Measurements from ENCODE around the gene CTTN. TPM values are rescaled to one million over a fixed set of nuclear protein-coding genes. Genes with fewer than 3 reads are reported as not detected.

The CTTN gene
- total and polyA plus RNA-seq, 10 of the 15 experiments (the other 5 are each of a cell fraction or from before 2014, with no cell fraction given): 1.1 to 37.8 (median 11.8) TPM

DNA sequence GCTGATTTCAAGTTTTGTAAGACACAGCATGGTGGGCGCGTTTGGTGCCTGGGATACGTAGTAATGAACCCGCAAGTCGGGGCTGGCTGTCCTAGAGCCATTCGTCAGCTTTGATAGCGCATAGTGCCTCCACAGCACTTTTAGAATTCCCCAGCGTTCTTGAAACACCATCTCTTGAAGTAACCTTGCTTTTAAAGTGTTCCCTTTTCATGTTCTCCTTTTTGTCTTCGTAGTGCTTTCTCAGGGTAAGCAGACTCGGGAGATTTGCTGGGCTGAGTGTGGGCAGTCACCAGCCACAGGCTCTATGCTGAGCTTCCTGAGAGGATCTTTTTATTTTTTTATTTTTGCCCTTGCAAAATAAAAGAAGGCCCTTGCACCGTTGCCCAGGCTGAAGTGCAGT, 39.6 kb upstream of the CTTN start:
- ChIA-PET RAD21 (ENCODE audit: unreplicated experiment) (no interaction called here), CTCF (no interaction called here), POLR2A (no interaction called here), SMC1A (ENCODE audit: uncharacterized antibody, unreplicated experiment) (no interaction called here)
- no peak overlapping the region for H3K4me3 ChIP-seq
- H3K9ac ChIP-seq (ENCODE audit: control insufficient read depth, insufficient read depth, low read length): no peak overlapping the region
- FAIRE-seq (no peak), DNase-seq (ENCODE audit: low read depth, low spot score) (no peak), ATAC-seq (no peak)
- H3K4me1 ChIP-seq (ENCODE audit: control insufficient read depth, insufficient read depth, low read length): no peaks in the 10 kb centered on the region
- no peaks in the 10 kb centered on the region for H3K79me2 ChIP-seq (ENCODE audit: control insufficient read depth, insufficient read depth, low read length)
- in situ Hi-C loops (cut with MboI): no loop called here
- no peaks in the 10 kb centered on the region for H3K9me3 ChIP-seq (replicated peaks; ENCODE audit: control insufficient read depth, insufficient read depth, low read length)
- intact Hi-C loops (cut with micrococcal nuclease; ENCODE audit: unreplicated experiment): no loop called here
- no peaks in the 10 kb centered on the region for H3K27me3 ChIP-seq (replicated peaks in 1 of 2; ENCODE audit: control insufficient read depth in 2 of 2, insufficient read depth in 2 of 2, low read length in 1 of 2)
- H2AFZ ChIP-seq (ENCODE audit: control insufficient read depth, low read depth, low read length): no peak overlapping the region
- peaks cover 13 to 28% of the 10 kb centered on the region in 2 experiments for H3K36me3 ChIP-seq (ENCODE audit: control insufficient read depth in 2 of 2, insufficient read depth in 2 of 2, low read length in 1 of 2)
- no peaks in the 10 kb centered on the region for H4K20me1 ChIP-seq (ENCODE audit: control insufficient read depth, insufficient read depth)
- 98% methylated on average over 11 of the region's 11 CpGs for WGBS (ENCODE audit: insufficient coverage, insufficient replicate concordance, low lambda C conversion rate, missing lambda C conversion rate)
- no peak overlapping the region for H3K27ac ChIP-seq (ENCODE audit: control insufficient read depth, insufficient read depth)
- no peak overlapping the region for H3K4me2 ChIP-seq (ENCODE audit: control insufficient read depth, insufficient read depth)
- BruUV-seq (replicated peaks): no TSS peak
- TF ChIP-seq NFYB (IDR thresholded peaks at IDR 0.05; ENCODE audit: insufficient read depth, low read depth, low read length) (no peak), ZNF622 (IDR thresholded peaks at IDR 0.05) (no peak), SUPT20H (IDR thresholded peaks at IDR 0.05; ENCODE audit: borderline replicate concordance, control insufficient read depth, low read depth, low read length) (no peak), CREB1 (IDR thresholded peaks at IDR 0.05; ENCODE audit: low read depth) (no peak), SMAD5 (IDR thresholded peaks at IDR 0.05; ENCODE audit: low read depth) (no peak), CREM (IDR thresholded peaks at IDR 0.05; ENCODE audit: low read depth) (no peak), WRNIP1 (IDR thresholded peaks at IDR 0.05; ENCODE audit: borderline replicate concordance, low read depth, low read length) (no peak), YBX1 (IDR thresholded peaks at IDR 0.05) (no peak)
- TF ChIP-seq, protein P1, sequence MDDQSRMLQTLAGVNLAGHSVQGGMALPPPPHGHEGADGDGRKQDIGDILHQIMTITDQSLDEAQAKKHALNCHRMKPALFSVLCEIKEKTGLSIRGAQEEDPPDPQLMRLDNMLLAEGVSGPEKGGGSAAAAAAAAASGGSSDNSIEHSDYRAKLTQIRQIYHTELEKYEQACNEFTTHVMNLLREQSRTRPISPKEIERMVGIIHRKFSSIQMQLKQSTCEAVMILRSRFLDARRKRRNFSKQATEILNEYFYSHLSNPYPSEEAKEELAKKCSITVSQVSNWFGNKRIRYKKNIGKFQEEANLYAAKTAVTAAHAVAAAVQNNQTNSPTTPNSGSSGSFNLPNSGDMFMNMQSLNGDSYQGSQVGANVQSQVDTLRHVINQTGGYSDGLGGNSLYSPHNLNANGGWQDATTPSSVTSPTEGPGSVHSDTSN (IDR thresholded peaks at IDR 0.05; ENCODE audit: insufficient replicate concordance, low read depth, low read length): no peak
- TF ChIP-seq, protein P2, sequence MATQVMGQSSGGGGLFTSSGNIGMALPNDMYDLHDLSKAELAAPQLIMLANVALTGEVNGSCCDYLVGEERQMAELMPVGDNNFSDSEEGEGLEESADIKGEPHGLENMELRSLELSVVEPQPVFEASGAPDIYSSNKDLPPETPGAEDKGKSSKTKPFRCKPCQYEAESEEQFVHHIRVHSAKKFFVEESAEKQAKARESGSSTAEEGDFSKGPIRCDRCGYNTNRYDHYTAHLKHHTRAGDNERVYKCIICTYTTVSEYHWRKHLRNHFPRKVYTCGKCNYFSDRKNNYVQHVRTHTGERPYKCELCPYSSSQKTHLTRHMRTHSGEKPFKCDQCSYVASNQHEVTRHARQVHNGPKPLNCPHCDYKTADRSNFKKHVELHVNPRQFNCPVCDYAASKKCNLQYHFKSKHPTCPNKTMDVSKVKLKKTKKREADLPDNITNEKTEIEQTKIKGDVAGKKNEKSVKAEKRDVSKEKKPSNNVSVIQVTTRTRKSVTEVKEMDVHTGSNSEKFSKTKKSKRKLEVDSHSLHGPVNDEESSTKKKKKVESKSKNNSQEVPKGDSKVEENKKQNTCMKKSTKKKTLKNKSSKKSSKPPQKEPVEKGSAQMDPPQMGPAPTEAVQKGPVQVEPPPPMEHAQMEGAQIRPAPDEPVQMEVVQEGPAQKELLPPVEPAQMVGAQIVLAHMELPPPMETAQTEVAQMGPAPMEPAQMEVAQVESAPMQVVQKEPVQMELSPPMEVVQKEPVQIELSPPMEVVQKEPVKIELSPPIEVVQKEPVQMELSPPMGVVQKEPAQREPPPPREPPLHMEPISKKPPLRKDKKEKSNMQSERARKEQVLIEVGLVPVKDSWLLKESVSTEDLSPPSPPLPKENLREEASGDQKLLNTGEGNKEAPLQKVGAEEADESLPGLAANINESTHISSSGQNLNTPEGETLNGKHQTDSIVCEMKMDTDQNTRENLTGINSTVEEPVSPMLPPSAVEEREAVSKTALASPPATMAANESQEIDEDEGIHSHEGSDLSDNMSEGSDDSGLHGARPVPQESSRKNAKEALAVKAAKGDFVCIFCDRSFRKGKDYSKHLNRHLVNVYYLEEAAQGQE (IDR thresholded peaks at IDR 0.05; ENCODE audit: low read depth, low read length): no peak
- TF ChIP-seq, protein P3, sequence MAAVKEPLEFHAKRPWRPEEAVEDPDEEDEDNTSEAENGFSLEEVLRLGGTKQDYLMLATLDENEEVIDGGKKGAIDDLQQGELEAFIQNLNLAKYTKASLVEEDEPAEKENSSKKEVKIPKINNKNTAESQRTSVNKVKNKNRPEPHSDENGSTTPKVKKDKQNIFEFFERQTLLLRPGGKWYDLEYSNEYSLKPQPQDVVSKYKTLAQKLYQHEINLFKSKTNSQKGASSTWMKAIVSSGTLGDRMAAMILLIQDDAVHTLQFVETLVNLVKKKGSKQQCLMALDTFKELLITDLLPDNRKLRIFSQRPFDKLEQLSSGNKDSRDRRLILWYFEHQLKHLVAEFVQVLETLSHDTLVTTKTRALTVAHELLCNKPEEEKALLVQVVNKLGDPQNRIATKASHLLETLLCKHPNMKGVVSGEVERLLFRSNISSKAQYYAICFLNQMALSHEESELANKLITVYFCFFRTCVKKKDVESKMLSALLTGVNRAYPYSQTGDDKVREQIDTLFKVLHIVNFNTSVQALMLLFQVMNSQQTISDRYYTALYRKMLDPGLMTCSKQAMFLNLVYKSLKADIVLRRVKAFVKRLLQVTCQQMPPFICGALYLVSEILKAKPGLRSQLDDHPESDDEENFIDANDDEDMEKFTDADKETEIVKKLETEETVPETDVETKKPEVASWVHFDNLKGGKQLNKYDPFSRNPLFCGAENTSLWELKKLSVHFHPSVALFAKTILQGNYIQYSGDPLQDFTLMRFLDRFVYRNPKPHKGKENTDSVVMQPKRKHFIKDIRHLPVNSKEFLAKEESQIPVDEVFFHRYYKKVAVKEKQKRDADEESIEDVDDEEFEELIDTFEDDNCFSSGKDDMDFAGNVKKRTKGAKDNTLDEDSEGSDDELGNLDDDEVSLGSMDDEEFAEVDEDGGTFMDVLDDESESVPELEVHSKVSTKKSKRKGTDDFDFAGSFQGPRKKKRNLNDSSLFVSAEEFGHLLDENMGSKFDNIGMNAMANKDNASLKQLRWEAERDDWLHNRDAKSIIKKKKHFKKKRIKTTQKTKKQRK (IDR thresholded peaks at IDR 0.05; ENCODE audit: low read depth, low read length): no peak
- TF ChIP-seq, protein P4, sequence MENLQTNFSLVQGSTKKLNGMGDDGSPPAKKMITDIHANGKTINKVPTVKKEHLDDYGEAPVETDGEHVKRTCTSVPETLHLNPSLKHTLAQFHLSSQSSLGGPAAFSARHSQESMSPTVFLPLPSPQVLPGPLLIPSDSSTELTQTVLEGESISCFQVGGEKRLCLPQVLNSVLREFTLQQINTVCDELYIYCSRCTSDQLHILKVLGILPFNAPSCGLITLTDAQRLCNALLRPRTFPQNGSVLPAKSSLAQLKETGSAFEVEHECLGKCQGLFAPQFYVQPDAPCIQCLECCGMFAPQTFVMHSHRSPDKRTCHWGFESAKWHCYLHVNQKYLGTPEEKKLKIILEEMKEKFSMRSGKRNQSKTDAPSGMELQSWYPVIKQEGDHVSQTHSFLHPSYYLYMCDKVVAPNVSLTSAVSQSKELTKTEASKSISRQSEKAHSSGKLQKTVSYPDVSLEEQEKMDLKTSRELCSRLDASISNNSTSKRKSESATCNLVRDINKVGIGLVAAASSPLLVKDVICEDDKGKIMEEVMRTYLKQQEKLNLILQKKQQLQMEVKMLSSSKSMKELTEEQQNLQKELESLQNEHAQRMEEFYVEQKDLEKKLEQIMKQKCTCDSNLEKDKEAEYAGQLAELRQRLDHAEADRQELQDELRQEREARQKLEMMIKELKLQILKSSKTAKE (IDR thresholded peaks at IDR 0.05; ENCODE audit: low read depth, poor library complexity, severe bottlenecking): no peak
